GM12878 (cell line): ENCODE data around the gene NPTN. TPM values are rescaled to one million over a fixed set of nuclear protein-coding genes. Genes with fewer than 3 reads are reported as not detected.

Source experiments
- ATAC-seq: fragments of 200-7000 bp; cut with Tn5 transposase; 3 replicates; pipeline ENCODE4 v1.9.1; 2020; ENCODE audit warnings: mild to moderate bottlenecking, moderate library complexity
- BruUV-seq: library from RNA; stranded (reverse); fragments of 400-500 nt; replicated peaks from 2 replicates; lab custom pipeline; 2021; lab: Mats Ljungman, UMichigan
- CTCF ChIA-PET: fragments of 300-600 bp; sonication (Branson Sonifier 250); formaldehyde crosslinking; extraction: SDS; loops from one replicate; lab custom pipeline; 2021; ENCODE audit warnings: inconsistent platforms; lab: Yijun Ruan, JAX
- POLR2A ChIA-PET: fragments of 350-600 bp; formaldehyde crosslinking; extraction: SDS; loops from one replicate; lab custom pipeline; 2021; ENCODE audit warnings: inconsistent platforms; lab: Charles Lee
- RAD21 ChIA-PET: fragments of 300-600 bp; sonication (Branson Sonifier 250); formaldehyde crosslinking; loops from one replicate; lab custom pipeline; 2023; ENCODE audit warnings: antibody characterized with exemption; ENCODE audit not compliant: unreplicated experiment; lab: Charles Lee
- SMC1A ChIA-PET: fragments of 300-600 bp; sonication (Branson Sonifier 250); formaldehyde crosslinking; loops from one replicate; lab custom pipeline; 2023; ENCODE audit not compliant: unreplicated experiment, uncharacterized antibody; lab: Charles Lee
- DNase-seq: peaks from one replicate; pipeline ENCODE4 v3.0.0-alpha.2; 2011; ENCODE audit warnings: low read depth, low spot score
- FAIRE-seq: peaks from 3 replicates; lab custom pipeline; 2011; peaks lifted over from hg19 to GRCh38; lab: Jason Lieb, UNC
- H2AFZ ChIP-seq: 2 replicates; pipeline ENCODE4 v1.6.0; 2011; ENCODE audit warnings: low read depth, low read length, control low read depth; ENCODE audit not compliant: control insufficient read depth
- H3K27ac ChIP-seq: 2 replicates; pipeline ENCODE4 v1.5.1; 2011; ENCODE audit warnings: control low read depth; ENCODE audit not compliant: control insufficient read depth, insufficient read depth
- H3K27me3 ChIP-seq, 2 experiments: replicated peaks in 1 of 2; 2 replicates each; pipeline versions ENCODE4 v1.6.0 to v1.6.1; 2011; ENCODE audit warnings: low read length in 1 of 2; ENCODE audit not compliant: control insufficient read depth in 2 of 2, insufficient read depth in 2 of 2
- H3K36me3 ChIP-seq, 2 experiments: 2 replicates each; pipeline ENCODE4 v1.5.1; 2011; ENCODE audit warnings: low read length in 1 of 2; ENCODE audit not compliant: control insufficient read depth in 2 of 2, insufficient read depth in 2 of 2
- H3K4me1 ChIP-seq: 2 replicates; pipeline ENCODE4 v1.6.1; 2011; ENCODE audit warnings: mild to moderate bottlenecking, low read length, moderate library complexity, mixed read lengths; ENCODE audit not compliant: control insufficient read depth, insufficient read depth
- H3K4me2 ChIP-seq: 2 replicates; pipeline ENCODE4 v1.6.0; 2011; ENCODE audit warnings: control low read depth; ENCODE audit not compliant: control insufficient read depth, insufficient read depth
- H3K4me3 ChIP-seq: fragments of 200-600 bp; sonication (generic); 2 replicates; pipeline ENCODE4 v1.5.1; 2016
- H3K79me2 ChIP-seq: 2 replicates; pipeline ENCODE4 v1.6.0; 2011; ENCODE audit warnings: low read length; ENCODE audit not compliant: control insufficient read depth, insufficient read depth
- H3K9ac ChIP-seq: 2 replicates; pipeline ENCODE4 v1.8.0; 2011; ENCODE audit warnings: low read length, control low read depth, mixed read lengths; ENCODE audit not compliant: control insufficient read depth, insufficient read depth
- H3K9me3 ChIP-seq: replicated peaks from 3 replicates; pipeline ENCODE4 v1.5.1; 2011; ENCODE audit warnings: mild to moderate bottlenecking, low read length; ENCODE audit not compliant: control insufficient read depth, insufficient read depth
- H4K20me1 ChIP-seq: 2 replicates; pipeline ENCODE4 v1.6.0; 2011; ENCODE audit not compliant: control insufficient read depth, insufficient read depth
- BCLAF1 ChIP-seq: fragments of 450-650 bp; IDR thresholded peaks from 2 replicates; pipeline ENCODE4 v1.6.1; 2017; ENCODE audit warnings: antibody characterized with exemption, mild to moderate bottlenecking, moderate library complexity
- CREM ChIP-seq: IDR thresholded peaks from 2 replicates; pipeline ENCODE4 v1.6.1; 2014; ENCODE audit warnings: antibody characterized with exemption, low read depth
- EED ChIP-seq: sonication (generic); IDR thresholded peaks from 2 replicates; pipeline ENCODE4 v1.6.1; 2016; ENCODE audit warnings: antibody characterized with exemption, low read depth
- EGR1 ChIP-seq, 2 experiments: IDR thresholded peaks; 1 replicate in 1 of 2; 2 replicates in 1 of 2; pipeline ENCODE4 v1.6.1; 2011 to 2012; ENCODE audit warnings: low read depth in 2 of 2, low read length in 2 of 2, borderline replicate concordance in 1 of 2, mild to moderate bottlenecking in 1 of 2, moderate library complexity in 1 of 2
- ESRRA ChIP-seq: IDR thresholded peaks from 2 replicates; pipeline ENCODE4 v1.6.1; 2012; ENCODE audit warnings: mild to moderate bottlenecking, low read length, improper control_type of control experiment
- FOXK2 ChIP-seq: fragments of 450-650 bp; IDR thresholded peaks from 2 replicates; pipeline ENCODE4 v1.6.1; 2017; ENCODE audit warnings: mild to moderate bottlenecking, moderate library complexity
- IRF4 ChIP-seq: IDR thresholded peaks from 2 replicates; pipeline ENCODE4 v1.6.1; 2011; ENCODE audit warnings: low read depth, low read length
- JUNB ChIP-seq: IDR thresholded peaks from 2 replicates; pipeline ENCODE4 v1.6.1; 2016; ENCODE audit warnings: antibody characterized with exemption, mild to moderate bottlenecking
- NBN ChIP-seq: fragments of 450-650 bp; IDR thresholded peaks from 2 replicates; pipeline ENCODE4 v1.6.1; 2016
- NFIC ChIP-seq: IDR thresholded peaks from 2 replicates; pipeline ENCODE4 v1.6.1; 2012; ENCODE audit warnings: low read depth, mild to moderate bottlenecking, inconsistent platforms, low read length, moderate library complexity
- POLR2AphosphoS5 ChIP-seq: IDR thresholded peaks from 2 replicates; pipeline ENCODE4 v1.6.1; 2011; ENCODE audit warnings: mild to moderate bottlenecking, low read length, inconsistent platforms
- RAD51 ChIP-seq: fragments of 450-650 bp; IDR thresholded peaks from 2 replicates; pipeline ENCODE4 v1.6.1; 2016; ENCODE audit warnings: moderate library complexity, mild to moderate bottlenecking, inconsistent platforms
- SP1 ChIP-seq: IDR thresholded peaks from one replicate; pipeline ENCODE4 v1.6.1; 2011; ENCODE audit warnings: low read depth, low read length
- STAT1 ChIP-seq: fragments of 450-650 bp; conservative IDR thresholded peaks from 2 replicates; pipeline ENCODE4 v1.6.1; 2014; ENCODE audit warnings: antibody characterized with exemption, mild to moderate bottlenecking
- TARDBP ChIP-seq: IDR thresholded peaks from 2 replicates; pipeline ENCODE4 v1.6.1; 2016; ENCODE audit warnings: borderline replicate concordance
- TCF7 ChIP-seq: IDR thresholded peaks from 2 replicates; pipeline ENCODE4 v1.6.1; 2014; ENCODE audit warnings: antibody characterized with exemption, borderline replicate concordance
- YY1 ChIP-seq: IDR thresholded peaks from 2 replicates; pipeline ENCODE4 v1.6.1; 2011; ENCODE audit warnings: low read depth, mild to moderate bottlenecking, low read length
- ZNF24 ChIP-seq: fragments of 450-650 bp; IDR thresholded peaks from 2 replicates; pipeline ENCODE4 v1.6.1; 2017; ENCODE audit warnings: antibody characterized with exemption, mild to moderate bottlenecking
- WGBS: methylation state at CpG from one replicate; pipeline ENCODE4 v1.1.6; 2016; ENCODE audit warnings: low lambda C conversion rate; ENCODE audit not compliant: insufficient replicate concordance, insufficient coverage; ENCODE audit errors: missing lambda C conversion rate; 5-methylcytosine and 5-hydroxymethylcytosine counted together
- in situ Hi-C: fragments of 300-500 bp; cut with MboI; formaldehyde crosslinking; loops from 9 replicates; pipeline ENCODE4 v1.14.3; 2018; ENCODE audit warnings: mixed read lengths
- intact Hi-C: fragments of 100-400 bp; cut with micrococcal nuclease; formaldehyde crosslinking; loops from one replicate; pipeline ENCODE4 v1.14.2; 2022; ENCODE audit not compliant: unreplicated experiment
- polyA plus RNA-seq, 11 experiments: library from polyadenylated mRNA; depleted of rRNA in 4 of 11; unstranded in 6 of 11; stranded (reverse) in 5 of 11; fragments of >200 nt; fragmentation: Nextera tagmentation in 4 of 11; fragmentation: Illumina TruSeq in 1 of 11; extraction: Ambion mirVana in 4 of 11; extraction: Trizol in 1 of 11; gene quantifications; 1 replicate in 1 of 11; 2 replicates in 10 of 11; pipeline versions ENCODE4 v1.2.1 to v1.2.3, GENCODE V29; 2011 to 2016; ENCODE audit warnings: inconsistent platforms in 2 of 11, missing spikeins in 2 of 11, low read depth in 1 of 11
- total RNA-seq, 4 experiments: library from RNA; depleted of rRNA in 3 of 4; stranded (reverse); fragments of >200 nt in 3 of 4; fragmentation: Illumina TruSeq in 1 of 4; extraction: Trizol in 1 of 4; gene quantifications; 2 replicates each; pipeline versions ENCODE4 v1.2.1 to v1.2.3, GENCODE V29; 2013 to 2021

The NPTN gene
- total and polyA plus RNA-seq, 10 of the 15 experiments (the other 5 are each of a cell fraction or from before 2014, with no cell fraction given), result 17.8 to 79.1 (median 41.7) TPM

- ChIA-PET POLR2A (interaction anchor here (1.3 to 3.1 kb wide), 2 partner anchors 7 to 9 kb away, joined by 4 to 12 read pairs; no protein-coding TSS in a partner anchor), CTCF (interaction anchor here (10.1 kb wide), 1 partner anchor 9 kb away, joined by 197 read pairs; the partner anchor contains the start of gene NPTN), RAD21 (interaction anchor here (1.4 to 2.3 kb wide), 2 partner anchors 12 to 18 kb away, joined by 4 to 11 read pairs; no protein-coding TSS in a partner anchor), SMC1A (interaction anchor here (2.5 to 9.8 kb wide), 3 partner anchors 7 to 19 kb away, joined by 9 to 130 read pairs (median 17); no protein-coding TSS in a partner anchor)
- in situ Hi-C loops (no loop called here), intact Hi-C loops (no loop called here)
- TF ChIP-seq NBN, result no peak
- no peak for TF ChIP-seq IRF4
- no peak for TF ChIP-seq EED
- no peak for TF ChIP-seq ZNF24
- no peak for TF ChIP-seq ESRRA
- no peak for TF ChIP-seq NFIC
- TF ChIP-seq RAD51, result no peak
- no peak overlapping the region for H2AFZ ChIP-seq
- no peaks in the 10 kb centered on the region for H3K9me3 ChIP-seq
- H3K9ac ChIP-seq, result no peak overlapping the region
- DNase-seq (no peak), ATAC-seq (no peak), FAIRE-seq (no peak)
- peaks cover 20% of the 10 kb centered on the region for H3K4me1 ChIP-seq
- no peaks in the 10 kb centered on the region for H4K20me1 ChIP-seq
- H3K36me3 ChIP-seq, result no peaks in the 10 kb centered on the region; a peak in 1 of 4 replicates
- BruUV-seq, result no TSS peak
- H3K4me2 ChIP-seq, result no peak overlapping the region
- H3K27ac ChIP-seq, result no peak overlapping the region
- 100% methylated on average over 1 of the region's 1 CpG for WGBS
- peaks cover 83% of the 10 kb centered on the region for H3K79me2 ChIP-seq
- H3K27me3 ChIP-seq, result no peaks in the 10 kb centered on the region
- H3K4me3 ChIP-seq, result no peak overlapping the region
These were observed 8.7 kb downstream of the NPTN start for GRCh38 chr15:73624530-73624929.

- H3K27ac ChIP-seq, result no peak overlapping the region
- FAIRE-seq, result no peak
- CTCF ChIA-PET, result interaction anchor here (6.4 to 10.1 kb wide), 2 partner anchors 12 to 14 kb away, joined by 53 to 197 read pairs; partner anchors contain the start of gene NPTN
- TF ChIP-seq YY1 (no peak), CREM (no peak), BCLAF1 (no peak), SP1 (no peak), JUNB (no peak), STAT1 (no peak), TCF7 (no peak), FOXK2 (no peak), POLR2AphosphoS5 (no peak), TARDBP (no peak), EGR1 (IDR thresholded peaks at IDR 0.05; ENCODE audit: borderline replicate concordance in 1 of 2, low read depth in 2 of 2, low read length in 2 of 2) (no peak)
These were observed 11.8 kb downstream of the NPTN start for GRCh38 chr15:73621286-73621826.

More at GRCh38 chr15:73621286-73621826, 11.8 kb downstream of the NPTN start:
- 0 out of 2 replicates have a peak overlapping the region, but pooled peaks have one; percentile 14 for H3K4me3 ChIP-seq
- peaks cover 0 to 5% of the 10 kb centered on the region in 2 experiments; a peak in 2 of 4 replicates for H3K36me3 ChIP-seq
- no peaks in the 10 kb centered on the region for H3K9me3 ChIP-seq
- no TSS peak for BruUV-seq
- ChIA-PET POLR2A (interaction anchor here (1.2 to 3.1 kb wide), 2 partner anchors 10 to 14 kb away, joined by 3 to 12 read pairs; no protein-coding TSS in a partner anchor), RAD21 (interaction anchor here (1.0 to 2.4 kb wide), 3 partner anchors 12 to 15 kb away, joined by 4 to 16 read pairs (median 4); partner anchors contain the start of gene NPTN), SMC1A (interaction anchor here (3.5 to 9.8 kb wide), 3 partner anchors 9 to 16 kb away, joined by 35 to 130 read pairs (median 38); no protein-coding TSS in a partner anchor)
- peak; percentile 39; the same call in 1 of the 3 replicates for ATAC-seq
- no peaks in the 10 kb centered on the region for H4K20me1 ChIP-seq
- in situ Hi-C loops, result no loop called here
- peak overlapping the region; percentile 53 for H3K4me2 ChIP-seq
- intact Hi-C loops, result no loop called here
- no peak overlapping the region for H3K9ac ChIP-seq
- no peaks in the 10 kb centered on the region for H3K27me3 ChIP-seq
- peaks cover 12% of the 10 kb centered on the region; the same call in 1 of the 2 replicates for H3K4me1 ChIP-seq
- DNase-seq, result no peak
- no peak overlapping the region for H2AFZ ChIP-seq
- peaks cover 74% of the 10 kb centered on the region for H3K79me2 ChIP-seq
